Measurements from ENCODE around the gene EIF3K. TPM values are rescaled to one million over a fixed set of nuclear protein-coding genes. Genes with fewer than 3 reads are reported as not detected.

Gene EIF3K
- total and polyA plus RNA-seq, 2 of the 13 experiments (the other 11 are each of a cell fraction or from before 2014, with no cell fraction given): 179 to 258 TPM

- TF ChIP-seq ARID4A (CRISPR knock-in tag; IDR thresholded peaks at IDR 0.05; ENCODE audit: borderline replicate concordance) (peak; percentile 25; the same call in 1 of the 2 replicates), ZFAT (CRISPR knock-in tag; conservative IDR thresholded peaks at IDR 0.05) (no peak), MTF1 (CRISPR knock-in tag; IDR thresholded peaks at IDR 0.05) (no peak), ZNF318 (CRISPR knock-in tag; IDR thresholded peaks at IDR 0.05) (no peak), LBX2 (CRISPR knock-in tag; IDR thresholded peaks at IDR 0.05; ENCODE audit: borderline replicate concordance) (no peak), THAP11 (CRISPR knock-in tag; IDR thresholded peaks at IDR 0.05) (peak; percentile 29; the same call in 1 of the 2 replicates), TEAD2 (CRISPR knock-in tag; IDR thresholded peaks at IDR 0.05) (no peak), ZFP1 (CRISPR knock-in tag; IDR thresholded peaks at IDR 0.05) (0 out of 2 replicates have a peak, but pooled peaks have one; percentile 37), SAP130 (CRISPR knock-in tag; IDR thresholded peaks at IDR 0.05; ENCODE audit: low read depth) (peak; percentile 64), KDM2A (CRISPR knock-in tag; IDR thresholded peaks at IDR 0.05; ENCODE audit: borderline replicate concordance, low read depth) (no peak), GFI1 (CRISPR knock-in tag; IDR thresholded peaks at IDR 0.05; ENCODE audit: borderline replicate concordance) (0 out of 2 replicates have a peak, but pooled peaks have one; percentile 43), RXRB (CRISPR knock-in tag; IDR thresholded peaks at IDR 0.05; ENCODE audit: borderline replicate concordance) (peak; percentile 17; the same call in 1 of the 2 replicates), HMG20A (CRISPR knock-in tag; IDR thresholded peaks at IDR 0.05; ENCODE audit: borderline replicate concordance) (0 out of 2 replicates have a peak, but pooled peaks have one; percentile 16), ZNF574 (CRISPR knock-in tag; IDR thresholded peaks at IDR 0.05) (no peak)
These were observed 52.0 kb downstream of the EIF3K start (continued) for GRCh38 chr19:38670921-38671398.

All from HepG2 (cell line).